Astrocyte of the cerebellum (primary cell): ENCODE data around the gene STKLD1.

Experiments
- DNase-seq: peaks from one replicate; pipeline ENCODE4 v3.0.0-alpha.2; 2011; ENCODE audit warnings: low read depth
- H3K4me3 ChIP-seq: 2 replicates; pipeline ENCODE4 v1.5.1; 2011; ENCODE audit warnings: mild to moderate bottlenecking, low read depth, low read length, moderate library complexity
- CTCF ChIP-seq: IDR thresholded peaks from 2 replicates; pipeline ENCODE4 v1.5.1; 2012; ENCODE audit warnings: low read length, low read depth, moderate library complexity, mild to moderate bottlenecking; ENCODE audit errors: missing control alignments
- in situ Hi-C: cut with HindIII; loops from 2 replicates; pipeline ENCODE4 v1.10.0; 2017; ENCODE audit warnings: low sequenced_read_pairs

Gene STKLD1

DNA sequence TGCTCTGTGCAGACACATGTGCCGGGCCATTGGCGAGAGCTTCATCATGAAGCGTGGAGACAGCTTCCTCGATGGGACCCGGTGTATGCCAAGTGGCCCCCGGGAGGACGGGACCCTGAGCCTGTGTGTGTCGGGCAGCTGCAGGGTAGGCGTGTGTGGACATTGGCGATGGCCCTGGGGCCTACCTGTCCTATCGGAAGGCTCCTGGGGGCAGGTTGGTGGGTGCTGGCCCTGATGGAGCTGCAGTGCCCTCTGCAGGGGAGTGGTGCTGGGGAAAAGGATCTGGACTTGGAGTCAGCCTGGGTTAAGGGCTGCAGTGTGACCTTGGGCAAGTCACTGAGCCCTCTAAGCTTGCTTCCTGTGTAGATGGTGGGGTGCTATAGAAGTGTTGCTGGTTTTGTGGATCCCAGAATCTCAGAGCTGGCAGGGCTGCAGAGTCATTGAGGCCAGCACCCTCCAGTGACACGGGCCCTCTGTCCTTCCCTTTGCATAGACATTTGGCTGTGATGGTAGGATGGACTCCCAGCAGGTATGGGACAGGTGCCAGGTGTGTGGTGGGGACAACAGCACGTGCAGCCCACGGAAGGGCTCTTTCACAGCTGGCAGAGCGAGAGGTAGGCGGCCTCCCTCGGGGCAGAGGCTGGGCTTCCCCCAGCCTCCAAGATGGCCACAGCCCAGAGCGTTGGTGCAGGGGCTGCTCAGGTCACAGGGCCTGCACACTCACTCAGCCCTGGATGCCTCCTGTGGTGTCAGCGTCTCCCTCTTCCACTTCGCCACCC lies 61.8 kb downstream of the STKLD1 start:
- in situ Hi-C loops, result no loop called here

DNA sequence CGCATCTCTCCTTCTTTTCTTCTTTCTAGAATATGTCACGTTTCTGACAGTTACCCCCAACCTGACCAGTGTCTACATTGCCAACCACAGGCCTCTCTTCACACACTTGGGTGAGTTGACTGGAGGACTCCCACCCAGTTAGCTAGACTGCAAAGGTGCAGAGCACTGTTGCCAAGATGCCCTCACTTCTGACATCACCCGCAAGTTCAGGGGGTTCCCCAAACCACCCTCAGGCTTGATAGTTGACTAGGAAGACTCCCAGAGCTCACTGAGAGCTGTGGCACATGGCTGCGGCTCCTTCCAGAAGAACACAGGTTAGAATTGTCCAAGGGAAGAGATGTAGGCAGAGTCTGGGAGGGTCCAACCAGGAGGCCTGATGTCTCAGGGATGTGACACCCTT lies 63.2 kb downstream of the STKLD1 start:
- TF ChIP-seq CTCF, result no peak
- in situ Hi-C loops, result no loop called here
- no peak for DNase-seq
- H3K4me3 ChIP-seq, result no peak overlapping the region

More for the DNA sequence above, 61.8 kb downstream of the STKLD1 start:
- no peak overlapping the region for H3K4me3 ChIP-seq
- no peak for DNase-seq
- TF ChIP-seq CTCF, result no peak

DNA sequence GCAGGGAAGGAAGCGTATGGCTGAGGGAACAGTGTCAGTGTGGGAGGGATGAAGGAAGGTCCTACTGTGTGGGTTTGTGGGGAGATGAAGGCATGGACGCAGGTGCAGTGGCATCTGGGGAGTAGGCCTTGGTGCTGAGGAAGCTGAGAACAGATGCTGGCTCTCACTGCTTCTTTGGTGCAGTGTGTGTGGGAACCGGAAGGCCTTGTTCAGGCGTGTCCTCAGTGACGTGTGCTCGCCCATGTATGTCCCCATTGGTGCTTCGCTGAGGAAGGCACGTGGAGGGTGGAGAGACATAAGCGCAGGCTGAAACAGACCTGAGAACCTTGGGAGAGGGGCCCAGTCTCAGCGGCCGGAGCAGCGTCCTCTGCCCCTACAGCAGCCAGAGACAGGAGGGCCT lies 64.7 kb downstream of the STKLD1 start:
- no peak for DNase-seq
- H3K4me3 ChIP-seq, result no peak overlapping the region
- no peak for TF ChIP-seq CTCF
- in situ Hi-C loops, result no loop called here

- DNase-seq, result no peak
- no peak for TF ChIP-seq CTCF
- H3K4me3 ChIP-seq, result no peak overlapping the region
- in situ Hi-C loops, result no loop called here
These were observed 65.4 kb downstream of the STKLD1 start for GRCh38 chr9:133441571-133441970.

DNA sequence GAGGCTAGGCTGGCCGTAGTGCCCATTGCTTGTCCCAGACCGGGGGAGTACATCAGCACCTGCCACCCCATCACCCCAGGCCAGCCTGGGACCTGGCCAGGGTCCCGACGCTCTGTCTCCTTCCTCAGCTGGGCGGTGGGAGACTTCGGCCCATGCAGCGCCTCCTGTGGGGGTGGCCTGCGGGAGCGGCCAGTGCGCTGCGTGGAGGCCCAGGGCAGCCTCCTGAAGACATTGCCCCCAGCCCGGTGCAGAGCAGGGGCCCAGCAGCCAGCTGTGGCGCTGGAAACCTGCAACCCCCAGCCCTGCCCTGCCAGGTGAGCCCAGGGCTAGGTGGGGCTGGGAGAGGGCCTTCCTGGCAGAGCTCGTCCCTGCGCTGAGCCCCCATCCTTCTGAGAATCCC lies 67.1 kb downstream of the STKLD1 start:
- H3K4me3 ChIP-seq, result no peak overlapping the region
- no peak for TF ChIP-seq CTCF
- in situ Hi-C loops, result no loop called here
- DNase-seq, result no peak

DNA sequence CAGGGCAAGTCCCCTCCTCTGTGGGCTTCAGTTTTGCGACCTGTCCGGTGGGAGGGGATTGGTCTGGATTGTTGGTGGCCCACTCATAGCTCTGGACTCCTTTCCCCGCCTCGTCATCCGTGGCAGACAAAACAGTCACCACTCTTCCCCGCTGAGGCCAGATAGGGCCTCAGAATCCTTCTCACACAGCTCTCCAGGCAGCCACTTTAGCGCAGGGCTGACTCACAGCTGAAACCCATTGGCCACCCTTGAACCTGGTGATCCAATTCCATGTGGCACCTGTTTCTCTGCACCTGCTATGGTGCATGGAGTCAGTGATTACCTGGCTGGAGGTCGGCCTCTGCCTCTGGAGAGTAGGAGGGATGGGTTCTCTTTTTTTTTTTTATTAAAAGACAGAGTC lies 67.8 kb downstream of the STKLD1 start:
- DNase-seq, result no peak
- in situ Hi-C loops, result no loop called here
- TF ChIP-seq CTCF, result no peak
- no peak overlapping the region for H3K4me3 ChIP-seq
